ENCODE data around the gene PAWR.
"Not testable (repeated sequence)": the region's sequence is repeated elsewhere in the genome, so short reads cannot be mapped to it uniquely, and the experiment has no call there.

The PAWR gene

GRCh38 chr12:79591988-79592387 lies 98.8 kb downstream of the PAWR start:
- H3K4me3 ChIP-seq (ENCODE audit: low read length), result no peak overlapping the region
- H3K27me3 ChIP-seq (ENCODE audit: insufficient read depth, low read length), result no peaks in the 10 kb centered on the region
- no peak overlapping the region for H3K27ac ChIP-seq (ENCODE audit: low read depth, low read length)
- no CpG with 5 or more reads among the region's 1 CpG for WGBS
- H3K9me3 ChIP-seq (ENCODE audit: insufficient read depth, low read depth, low read length), result no peaks in the 10 kb centered on the region
- H3K9ac ChIP-seq (ENCODE audit: low read depth, low read length), result no peak overlapping the region
- peaks cover 90% of the 10 kb centered on the region for H3K36me3 ChIP-seq (ENCODE audit: insufficient read depth, low read length)
- H3K4me1 ChIP-seq (ENCODE audit: insufficient read depth, low read length), result no peaks in the 10 kb centered on the region

DNA sequence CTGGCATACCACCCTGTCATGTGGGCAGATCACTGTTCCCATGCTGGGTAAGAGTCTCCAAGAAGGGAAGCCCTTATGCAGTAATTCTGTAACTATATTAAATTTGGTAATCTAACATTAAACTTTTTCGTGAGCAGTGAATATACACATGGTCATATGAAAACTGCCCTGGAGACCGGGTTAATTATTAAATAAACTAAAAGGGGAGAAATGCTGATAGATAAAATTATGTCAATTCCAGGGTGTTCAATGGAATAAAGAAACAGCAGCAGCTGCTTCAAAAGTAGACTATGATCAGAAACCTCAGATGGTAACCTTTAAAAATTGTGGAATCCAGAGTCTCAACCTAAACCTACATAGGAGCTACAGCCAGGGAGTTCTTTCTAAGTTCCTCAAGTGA lies 100.0 kb downstream of the PAWR start:
- 92% methylated on average over 2 of the region's 2 CpGs for WGBS
- Histone ChIP-seq H3K27ac (ENCODE audit: low read depth, low read length) (no peak overlapping the region), H3K9me3 (ENCODE audit: insufficient read depth, low read depth, low read length) (no peaks in the 10 kb centered on the region), H3K4me3 (ENCODE audit: low read length) (no peak overlapping the region), H3K36me3 (ENCODE audit: insufficient read depth, low read length) (peaks cover 91% of the 10 kb centered on the region), H3K4me1 (ENCODE audit: insufficient read depth, low read length) (no peaks in the 10 kb centered on the region), H3K9ac (ENCODE audit: low read depth, low read length) (no peak overlapping the region), H3K27me3 (ENCODE audit: insufficient read depth, low read length) (no peaks in the 10 kb centered on the region)

GRCh38 chr12:79587368-79587767 lies 103.4 kb downstream of the PAWR start:
- Histone ChIP-seq H3K27me3 (ENCODE audit: insufficient read depth, low read length) (no peaks in the 10 kb centered on the region), H3K9ac (ENCODE audit: low read depth, low read length) (no peak overlapping the region), H3K27ac (ENCODE audit: low read depth, low read length) (no peak overlapping the region), H3K4me1 (ENCODE audit: insufficient read depth, low read length) (no peaks in the 10 kb centered on the region), H3K4me3 (ENCODE audit: low read length) (no peak overlapping the region), H3K36me3 (ENCODE audit: insufficient read depth, low read length) (peaks cover 80% of the 10 kb centered on the region), H3K9me3 (ENCODE audit: insufficient read depth, low read depth, low read length) (no peaks in the 10 kb centered on the region)
- WGBS, result 100% methylated on average over 1 of the region's 1 CpG

- H3K4me3 ChIP-seq (ENCODE audit: low read length), result no peak overlapping the region
- H3K9ac ChIP-seq (ENCODE audit: low read depth, low read length), result no peak overlapping the region
- H3K9me3 ChIP-seq (ENCODE audit: insufficient read depth, low read depth, low read length), result no peaks in the 10 kb centered on the region
- H3K36me3 ChIP-seq (ENCODE audit: insufficient read depth, low read length), result peaks cover 60% of the 10 kb centered on the region
- H3K27ac ChIP-seq (ENCODE audit: low read depth, low read length), result no peak overlapping the region
- H3K27me3 ChIP-seq (ENCODE audit: insufficient read depth, low read length), result no peaks in the 10 kb centered on the region
- no peaks in the 10 kb centered on the region for H3K4me1 ChIP-seq (ENCODE audit: insufficient read depth, low read length)
- 93% methylated on average over 1 of the region's 1 CpG for WGBS
These were observed 105.6 kb downstream of the PAWR start for GRCh38 chr12:79585147-79585546.

DNA sequence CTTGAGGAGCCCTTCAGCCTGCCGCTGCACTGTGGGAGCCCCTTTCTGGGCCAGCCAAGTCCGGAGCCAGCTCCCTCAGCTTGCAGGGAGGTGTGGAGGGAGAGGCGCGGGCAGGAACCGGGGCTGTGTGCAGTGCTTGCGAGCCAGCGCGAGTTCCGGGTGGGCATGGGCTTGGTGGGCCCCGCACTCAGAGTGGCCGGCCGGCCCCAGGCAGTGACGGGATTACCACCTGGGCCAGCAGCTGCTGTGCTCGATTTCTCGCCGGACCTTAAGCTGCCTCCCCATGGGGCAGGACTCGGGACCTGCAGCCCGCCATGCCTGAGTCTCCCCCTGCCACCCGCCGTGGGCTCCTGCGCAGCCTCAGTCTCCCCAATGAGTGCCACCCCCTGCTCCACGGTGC lies 116.9 kb downstream of the PAWR start:
- Histone ChIP-seq H3K9me3 (ENCODE audit: insufficient read depth, low read depth, low read length) (no peaks in the 10 kb centered on the region), H3K9ac (ENCODE audit: low read depth, low read length) (no peak overlapping the region), H3K4me1 (ENCODE audit: insufficient read depth, low read length) (no peaks in the 10 kb centered on the region), H3K36me3 (ENCODE audit: insufficient read depth, low read length) (peaks cover 48% of the 10 kb centered on the region), H3K4me3 (ENCODE audit: low read length) (no peak overlapping the region), H3K27me3 (ENCODE audit: insufficient read depth, low read length) (no peaks in the 10 kb centered on the region), H3K27ac (ENCODE audit: low read depth, low read length) (no peak overlapping the region)
- WGBS, result 97% methylated on average over 22 of the region's 22 CpGs

DNA sequence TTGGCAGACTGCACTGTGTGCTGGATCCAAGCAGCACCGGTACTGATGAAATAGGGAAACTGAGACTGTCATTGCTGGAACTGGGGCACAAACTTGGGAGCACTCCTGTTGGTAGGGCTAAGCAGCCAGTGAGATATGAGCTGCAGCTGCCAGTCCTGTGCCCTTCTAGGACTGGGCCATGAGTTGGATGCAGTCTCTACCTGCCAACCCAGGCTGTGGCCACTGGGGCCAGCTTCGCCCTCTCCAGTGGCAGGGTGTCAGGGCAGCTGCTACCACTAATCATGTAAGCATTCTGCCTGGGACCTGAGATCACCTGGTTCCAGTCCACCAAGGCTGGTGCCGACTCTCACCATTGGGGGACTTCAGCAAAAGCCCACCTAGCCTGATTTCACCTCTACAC lies 121.1 kb downstream of the PAWR start:
- 97% methylated on average over 3 of the region's 3 CpGs for WGBS
- no peaks in the 10 kb centered on the region for H3K27me3 ChIP-seq (ENCODE audit: insufficient read depth, low read length)
- no peak overlapping the region for H3K4me3 ChIP-seq (ENCODE audit: low read length)
- no peak overlapping the region for H3K27ac ChIP-seq (ENCODE audit: low read depth, low read length)
- no peak overlapping the region for H3K9ac ChIP-seq (ENCODE audit: low read depth, low read length)
- no peaks in the 10 kb centered on the region for H3K4me1 ChIP-seq (ENCODE audit: insufficient read depth, low read length)
- peaks cover 74% of the 10 kb centered on the region for H3K36me3 ChIP-seq (ENCODE audit: insufficient read depth, low read length)
- peaks cover 21% of the 10 kb centered on the region for H3K9me3 ChIP-seq (ENCODE audit: insufficient read depth, low read depth, low read length)

GRCh38 chr12:79567175-79567563 lies 123.6 kb downstream of the PAWR start:
- Histone ChIP-seq H3K36me3 (ENCODE audit: insufficient read depth, low read length) (peaks cover 84% of the 10 kb centered on the region), H3K4me1 (ENCODE audit: insufficient read depth, low read length) (no peaks in the 10 kb centered on the region), H3K9ac (ENCODE audit: low read depth, low read length) (no peak overlapping the region), H3K27me3 (ENCODE audit: insufficient read depth, low read length) (no peaks in the 10 kb centered on the region), H3K9me3 (ENCODE audit: insufficient read depth, low read depth, low read length) (peaks cover 46% of the 10 kb centered on the region), H3K27ac (ENCODE audit: low read depth, low read length) (no peak overlapping the region), H3K4me3 (ENCODE audit: low read length) (no peak overlapping the region)
- 95% methylated on average over 1 of the region's 1 CpG for WGBS

DNA sequence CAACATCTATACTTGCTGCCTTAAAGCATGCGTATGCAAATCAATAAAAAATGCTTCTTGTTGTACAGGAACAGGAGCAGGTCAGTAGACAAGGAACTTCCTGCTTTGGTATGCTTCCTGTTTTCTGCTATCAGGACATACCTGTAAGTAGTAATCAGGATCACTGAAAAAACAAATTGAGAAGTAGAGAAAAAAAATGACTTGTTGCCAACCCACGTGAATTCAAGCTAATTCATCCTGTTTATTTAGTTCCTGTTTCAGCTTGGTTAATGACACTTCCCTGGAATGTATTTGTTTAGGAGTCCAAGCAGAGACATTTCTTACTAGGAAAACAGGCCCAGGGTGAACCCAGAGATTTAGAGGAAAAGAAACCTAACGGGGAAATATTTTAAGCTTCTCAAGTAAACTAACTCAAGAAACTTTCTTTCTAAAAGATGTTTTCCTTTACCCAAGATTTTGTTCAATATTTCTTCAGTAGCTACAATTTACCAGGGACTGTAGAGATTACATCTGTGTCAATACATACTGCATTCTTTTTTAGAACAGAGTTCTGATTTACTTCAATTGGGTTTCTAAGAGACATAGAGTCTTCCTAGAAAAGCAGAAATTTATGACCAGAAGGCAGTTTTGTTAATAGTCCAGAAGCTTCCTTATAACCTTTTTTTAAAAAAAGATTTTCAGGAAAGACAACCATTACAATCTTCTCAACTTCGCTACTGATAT lies 124.2 kb downstream of the PAWR start:
- H3K4me1 ChIP-seq (ENCODE audit: insufficient read depth, low read length), result no peaks in the 10 kb centered on the region
- no peak overlapping the region for H3K27ac ChIP-seq (ENCODE audit: low read depth, low read length)
- no peaks in the 10 kb centered on the region for H3K27me3 ChIP-seq (ENCODE audit: insufficient read depth, low read length)
- no peak overlapping the region for H3K4me3 ChIP-seq (ENCODE audit: low read length)
- no peak overlapping the region for H3K9ac ChIP-seq (ENCODE audit: low read depth, low read length)
- H3K36me3 ChIP-seq (ENCODE audit: insufficient read depth, low read length), result peaks cover 84% of the 10 kb centered on the region
- WGBS, result 98% methylated on average over 4 of the region's 4 CpGs
- peaks cover 51% of the 10 kb centered on the region for H3K9me3 ChIP-seq (ENCODE audit: insufficient read depth, low read depth, low read length)

GRCh38 chr12:79564727-79565350 lies 125.9 kb downstream of the PAWR start:
- not testable (repeated sequence) for H3K27ac ChIP-seq (ENCODE audit: low read depth, low read length); H3K4me3 ChIP-seq (ENCODE audit: low read length); H3K4me1 ChIP-seq (ENCODE audit: insufficient read depth, low read length); H3K27me3 ChIP-seq (ENCODE audit: insufficient read depth, low read length); H3K9ac ChIP-seq (ENCODE audit: low read depth, low read length)
- 96% methylated on average over 29 of the region's 29 CpGs for WGBS
- Histone ChIP-seq H3K9me3 (ENCODE audit: insufficient read depth, low read depth, low read length) (peaks cover 69% of the 10 kb centered on the region), H3K36me3 (ENCODE audit: insufficient read depth, low read length) (peaks cover 90% of the 10 kb centered on the region)

DNA sequence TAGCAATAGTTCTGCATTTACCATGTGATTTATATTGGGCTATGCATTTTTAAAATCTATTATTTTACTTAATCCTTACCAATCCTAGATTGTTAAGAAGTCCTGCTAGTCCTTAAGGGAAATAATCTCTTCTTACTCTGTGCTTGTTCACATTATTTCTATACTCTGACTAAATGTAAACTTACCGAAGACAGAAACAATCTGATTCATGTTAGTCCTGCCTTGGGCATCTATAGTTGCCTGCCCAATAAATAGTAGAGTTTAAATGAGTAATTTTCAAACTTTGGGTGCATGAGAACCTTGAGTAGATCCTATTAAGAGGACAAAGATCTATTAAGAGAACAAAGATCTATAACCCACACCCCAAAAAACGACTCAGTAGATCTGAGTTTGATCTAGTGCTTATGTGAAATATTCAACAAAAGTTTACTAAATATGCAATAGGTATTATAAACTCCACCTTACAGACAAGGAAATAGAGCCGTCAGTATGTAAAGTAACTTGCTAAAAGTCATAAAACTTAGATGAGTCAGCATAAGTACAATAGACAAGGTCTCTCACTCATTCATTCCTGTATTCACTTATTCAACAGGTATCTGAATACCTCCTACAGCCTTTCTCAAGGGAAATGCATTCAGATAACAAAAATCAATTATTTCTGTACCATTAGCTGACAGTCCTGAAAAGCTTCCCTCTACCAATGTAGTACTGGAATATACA lies 127.6 kb downstream of the PAWR start:
- H3K4me1 ChIP-seq (ENCODE audit: insufficient read depth, low read length), result peaks cover 8% of the 10 kb centered on the region
- H3K9ac ChIP-seq (ENCODE audit: low read depth, low read length), result no peak overlapping the region
- 100% methylated on average over 1 of the region's 3 CpGs for WGBS
- peaks cover 89% of the 10 kb centered on the region for H3K36me3 ChIP-seq (ENCODE audit: insufficient read depth, low read length)
- no peaks in the 10 kb centered on the region for H3K27me3 ChIP-seq (ENCODE audit: insufficient read depth, low read length)
- peaks cover 72% of the 10 kb centered on the region for H3K9me3 ChIP-seq (ENCODE audit: insufficient read depth, low read depth, low read length)
- no peak overlapping the region for H3K4me3 ChIP-seq (ENCODE audit: low read length)
- no peak overlapping the region for H3K27ac ChIP-seq (ENCODE audit: low read depth, low read length)

- WGBS, result 96% methylated on average over 35 of the region's 35 CpGs
- H3K9me3 ChIP-seq (ENCODE audit: insufficient read depth, low read depth, low read length), result peaks cover 66% of the 10 kb centered on the region
- H3K27me3 ChIP-seq (ENCODE audit: insufficient read depth, low read length), result no peaks in the 10 kb centered on the region
- no peak overlapping the region for H3K27ac ChIP-seq (ENCODE audit: low read depth, low read length)
- peaks cover 75% of the 10 kb centered on the region for H3K36me3 ChIP-seq (ENCODE audit: insufficient read depth, low read length)
- H3K4me3 ChIP-seq (ENCODE audit: low read length), result no peak overlapping the region
- peaks cover 24% of the 10 kb centered on the region for H3K4me1 ChIP-seq (ENCODE audit: insufficient read depth, low read length)
- H3K9ac ChIP-seq (ENCODE audit: low read depth, low read length), result no peak overlapping the region
These were observed 129.2 kb downstream of the PAWR start for GRCh38 chr12:79561401-79562132.

Data from HUES64 (cell line).